ENCODE results near the gene LDLRAD4.

GRCh38 chr18:13446610-13447461 is 228.3 kb downstream of the LDLRAD4 start:
- TF ChIP-seq, protein P1, sequence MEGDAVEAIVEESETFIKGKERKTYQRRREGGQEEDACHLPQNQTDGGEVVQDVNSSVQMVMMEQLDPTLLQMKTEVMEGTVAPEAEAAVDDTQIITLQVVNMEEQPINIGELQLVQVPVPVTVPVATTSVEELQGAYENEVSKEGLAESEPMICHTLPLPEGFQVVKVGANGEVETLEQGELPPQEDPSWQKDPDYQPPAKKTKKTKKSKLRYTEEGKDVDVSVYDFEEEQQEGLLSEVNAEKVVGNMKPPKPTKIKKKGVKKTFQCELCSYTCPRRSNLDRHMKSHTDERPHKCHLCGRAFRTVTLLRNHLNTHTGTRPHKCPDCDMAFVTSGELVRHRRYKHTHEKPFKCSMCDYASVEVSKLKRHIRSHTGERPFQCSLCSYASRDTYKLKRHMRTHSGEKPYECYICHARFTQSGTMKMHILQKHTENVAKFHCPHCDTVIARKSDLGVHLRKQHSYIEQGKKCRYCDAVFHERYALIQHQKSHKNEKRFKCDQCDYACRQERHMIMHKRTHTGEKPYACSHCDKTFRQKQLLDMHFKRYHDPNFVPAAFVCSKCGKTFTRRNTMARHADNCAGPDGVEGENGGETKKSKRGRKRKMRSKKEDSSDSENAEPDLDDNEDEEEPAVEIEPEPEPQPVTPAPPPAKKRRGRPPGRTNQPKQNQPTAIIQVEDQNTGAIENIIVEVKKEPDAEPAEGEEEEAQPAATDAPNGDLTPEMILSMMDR (IDR thresholded peaks at IDR 0.05), result no peak
- no peak for TF ChIP-seq POLR2AphosphoS5 (IDR thresholded peaks at IDR 0.05)

Data from stomach (tissue), 4 donors.